ENCODE data around the gene SRGAP1.
"Not testable (repeated sequence)": the region's sequence is repeated elsewhere in the genome, so short reads cannot be mapped to it uniquely, and the experiment has no call there.

The SRGAP1 gene

DNA sequence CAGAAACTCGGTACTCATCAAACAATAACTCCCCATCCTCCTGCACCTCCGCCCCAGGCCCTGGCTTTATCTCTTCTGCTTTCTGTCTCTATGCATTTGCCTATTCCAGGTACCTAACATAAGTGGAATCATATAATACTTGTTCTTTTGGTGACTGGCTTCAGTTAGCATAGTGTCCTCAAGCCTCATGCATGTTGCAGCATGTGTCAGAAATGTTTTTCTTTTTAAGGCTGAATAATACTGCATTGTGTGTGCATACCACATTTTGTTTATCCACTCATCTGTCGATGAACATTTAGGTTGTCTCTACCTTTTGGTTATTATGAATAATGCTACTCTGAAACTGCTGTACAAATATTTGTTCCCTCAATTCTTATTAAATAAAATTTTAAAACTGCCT is 260.5 kb downstream of the SRGAP1 start:
- no peak for TF ChIP-seq CTCF (IDR thresholded peaks at IDR 0.05; ENCODE audit: low read depth, low read length)
- no peak overlapping the region for H3K4me3 ChIP-seq (ENCODE audit: low read depth, low read length)

- TF ChIP-seq CTCF (IDR thresholded peaks at IDR 0.05; ENCODE audit: low read depth, low read length): no peak
- H3K4me3 ChIP-seq (ENCODE audit: low read depth, low read length): no peak overlapping the region
These were observed 263.3 kb downstream of the SRGAP1 start for GRCh38 chr12:64107776-64108175.

- no peak for TF ChIP-seq CTCF (IDR thresholded peaks at IDR 0.05; ENCODE audit: low read depth, low read length)
These were observed 265.2 kb downstream of the SRGAP1 start for GRCh38 chr12:64109706-64110105.

GRCh38 chr12:64110864-64111263 is 266.4 kb downstream of the SRGAP1 start:
- no peak for TF ChIP-seq CTCF (IDR thresholded peaks at IDR 0.05; ENCODE audit: low read depth, low read length)

More at GRCh38 chr12:64109706-64110105, 265.2 kb downstream of the SRGAP1 start:
- H3K4me3 ChIP-seq (ENCODE audit: low read depth, low read length): no peak overlapping the region

GRCh38 chr12:64116969-64117368 is 272.5 kb downstream of the SRGAP1 start:
- no peak overlapping the region for H3K4me3 ChIP-seq (ENCODE audit: low read depth, low read length)
- no peak for TF ChIP-seq CTCF (IDR thresholded peaks at IDR 0.05; ENCODE audit: low read depth, low read length)

More at GRCh38 chr12:64110864-64111263, 266.4 kb downstream of the SRGAP1 start:
- no peak overlapping the region for H3K4me3 ChIP-seq (ENCODE audit: low read depth, low read length)

DNA sequence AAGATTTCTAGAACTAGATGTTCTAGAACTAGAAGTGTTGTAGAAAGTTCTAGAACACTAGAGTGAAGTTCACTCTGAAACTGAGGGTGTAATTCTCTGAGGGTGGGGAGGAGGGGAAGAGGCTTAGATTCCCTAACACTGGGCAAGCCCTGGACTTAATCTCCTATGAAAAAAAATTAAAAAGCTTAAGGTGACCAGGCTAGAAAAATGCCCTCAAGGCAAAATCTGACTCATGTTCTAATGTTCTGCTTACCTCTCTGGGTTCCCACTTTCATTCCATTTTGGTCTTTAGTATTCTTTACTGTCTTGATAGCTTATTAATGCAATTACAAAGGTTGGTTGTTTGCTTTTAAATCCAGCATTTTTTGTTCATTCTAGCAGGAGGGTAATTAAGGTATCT is 276.1 kb downstream of the SRGAP1 start:
- no peak overlapping the region for H3K4me3 ChIP-seq (ENCODE audit: low read depth, low read length)
- no peak for TF ChIP-seq CTCF (IDR thresholded peaks at IDR 0.05; ENCODE audit: low read depth, low read length)

GRCh38 chr12:64121086-64121485 is 276.6 kb downstream of the SRGAP1 start:
- not testable (repeated sequence) for H3K4me3 ChIP-seq (ENCODE audit: low read depth, low read length)

DNA sequence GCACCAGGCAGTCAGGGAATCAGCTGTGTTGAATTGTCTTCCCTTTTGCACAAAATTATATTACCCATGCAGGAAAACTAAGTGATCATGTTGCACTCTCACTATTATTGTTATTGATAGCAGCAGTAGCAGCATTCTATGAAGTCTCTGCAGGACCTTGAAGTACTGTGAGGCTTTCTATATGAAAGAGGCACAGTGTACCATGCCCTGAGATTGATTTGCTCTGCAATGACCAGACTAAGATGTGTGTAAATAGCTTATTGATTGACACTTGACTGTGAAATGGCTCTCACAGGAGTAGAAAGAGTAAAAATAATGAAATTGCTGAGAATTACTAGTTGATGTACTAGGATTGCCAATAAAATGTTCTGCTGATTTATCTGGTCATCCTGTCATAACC is 277.7 kb downstream of the SRGAP1 start:
- no peak overlapping the region for H3K4me3 ChIP-seq (ENCODE audit: low read depth, low read length)
- TF ChIP-seq CTCF (IDR thresholded peaks at IDR 0.05; ENCODE audit: low read depth, low read length): no peak

Measured in WI38 (cell line).